AG09319 (cell line): ENCODE results near the gene GPM6B.

Experiments used
- DNase-seq: peaks from one replicate; pipeline ENCODE4 v3.0.0-alpha.2; 2010; ENCODE audit warnings: low read depth; ENCODE audit errors: extremely low read depth
- TF ChIP-seq, protein P1 (sequence below): IDR thresholded peaks from 2 replicates; pipeline ENCODE4 v1.5.1; 2011; ENCODE audit warnings: low read depth, mild to moderate bottlenecking, inconsistent platforms, low read length, moderate library complexity

The GPM6B gene

DNA sequence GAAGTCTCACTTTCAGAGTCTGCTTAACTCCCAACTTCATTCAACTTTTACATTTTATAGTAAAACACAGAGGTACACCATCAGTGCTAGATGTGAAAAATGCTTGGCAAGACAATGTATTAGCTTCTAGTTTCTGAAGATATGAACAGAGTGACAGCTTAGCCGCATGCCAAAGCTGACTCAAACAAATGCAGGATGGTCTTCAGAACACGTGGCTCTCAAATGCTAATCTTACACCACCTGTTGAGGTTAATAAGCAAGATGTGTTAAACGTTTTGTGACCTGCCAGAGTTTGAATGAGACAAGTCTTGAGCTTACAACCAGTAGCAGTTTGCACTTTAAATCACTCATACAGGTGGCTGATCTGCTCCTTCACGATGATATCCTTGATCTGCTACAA, 18.9 kb upstream of the GPM6B start:
- TF ChIP-seq, protein P1, sequence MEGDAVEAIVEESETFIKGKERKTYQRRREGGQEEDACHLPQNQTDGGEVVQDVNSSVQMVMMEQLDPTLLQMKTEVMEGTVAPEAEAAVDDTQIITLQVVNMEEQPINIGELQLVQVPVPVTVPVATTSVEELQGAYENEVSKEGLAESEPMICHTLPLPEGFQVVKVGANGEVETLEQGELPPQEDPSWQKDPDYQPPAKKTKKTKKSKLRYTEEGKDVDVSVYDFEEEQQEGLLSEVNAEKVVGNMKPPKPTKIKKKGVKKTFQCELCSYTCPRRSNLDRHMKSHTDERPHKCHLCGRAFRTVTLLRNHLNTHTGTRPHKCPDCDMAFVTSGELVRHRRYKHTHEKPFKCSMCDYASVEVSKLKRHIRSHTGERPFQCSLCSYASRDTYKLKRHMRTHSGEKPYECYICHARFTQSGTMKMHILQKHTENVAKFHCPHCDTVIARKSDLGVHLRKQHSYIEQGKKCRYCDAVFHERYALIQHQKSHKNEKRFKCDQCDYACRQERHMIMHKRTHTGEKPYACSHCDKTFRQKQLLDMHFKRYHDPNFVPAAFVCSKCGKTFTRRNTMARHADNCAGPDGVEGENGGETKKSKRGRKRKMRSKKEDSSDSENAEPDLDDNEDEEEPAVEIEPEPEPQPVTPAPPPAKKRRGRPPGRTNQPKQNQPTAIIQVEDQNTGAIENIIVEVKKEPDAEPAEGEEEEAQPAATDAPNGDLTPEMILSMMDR = no peak
- DNase-seq = no peak

DNA sequence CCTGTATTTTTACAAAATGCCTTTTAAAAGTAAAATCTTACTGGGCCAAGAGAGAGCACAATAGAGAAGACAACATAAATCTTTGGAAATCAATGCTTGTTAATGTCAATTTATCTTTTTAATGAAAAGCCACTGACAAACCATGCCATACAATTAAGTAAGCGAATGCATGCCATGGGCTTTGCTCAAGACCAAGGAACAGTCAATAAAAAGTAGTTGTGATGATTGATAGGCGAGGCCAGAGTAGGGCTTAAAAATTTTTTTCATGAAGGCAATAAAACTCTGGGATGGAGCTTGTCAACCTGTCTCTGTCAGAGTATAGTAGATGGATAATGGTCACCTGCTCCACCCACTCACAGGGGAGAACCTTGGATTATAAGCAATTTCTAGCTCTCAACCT, 17.5 kb upstream of the GPM6B start:
- TF ChIP-seq, protein P1 = no peak
- no peak for DNase-seq

DNA sequence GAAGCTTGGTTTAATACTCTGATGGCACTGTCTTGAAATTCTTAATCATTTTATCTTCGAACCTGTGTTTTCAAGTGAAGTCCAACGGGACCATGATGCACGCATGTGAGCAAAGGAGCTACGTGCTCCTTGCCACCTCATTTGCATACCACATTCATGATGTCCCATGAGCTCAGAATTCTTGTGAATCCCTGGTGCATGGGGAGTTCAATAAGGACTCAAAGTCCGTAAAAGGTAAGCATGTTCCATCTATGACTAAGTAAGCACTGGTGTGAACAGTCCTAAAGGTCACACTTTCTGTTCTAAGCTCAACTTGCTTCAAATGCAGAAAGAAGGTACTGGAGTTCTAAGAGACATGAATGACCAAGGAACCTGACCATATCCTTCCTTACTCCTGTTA, 13.1 kb upstream of the GPM6B start:
- TF ChIP-seq, protein P1 = no peak
- no peak for DNase-seq

GRCh38 chrX:13828392-13828791, 11.5 kb upstream of the GPM6B start:
- no peak for DNase-seq
- TF ChIP-seq, protein P1 = no peak

DNA sequence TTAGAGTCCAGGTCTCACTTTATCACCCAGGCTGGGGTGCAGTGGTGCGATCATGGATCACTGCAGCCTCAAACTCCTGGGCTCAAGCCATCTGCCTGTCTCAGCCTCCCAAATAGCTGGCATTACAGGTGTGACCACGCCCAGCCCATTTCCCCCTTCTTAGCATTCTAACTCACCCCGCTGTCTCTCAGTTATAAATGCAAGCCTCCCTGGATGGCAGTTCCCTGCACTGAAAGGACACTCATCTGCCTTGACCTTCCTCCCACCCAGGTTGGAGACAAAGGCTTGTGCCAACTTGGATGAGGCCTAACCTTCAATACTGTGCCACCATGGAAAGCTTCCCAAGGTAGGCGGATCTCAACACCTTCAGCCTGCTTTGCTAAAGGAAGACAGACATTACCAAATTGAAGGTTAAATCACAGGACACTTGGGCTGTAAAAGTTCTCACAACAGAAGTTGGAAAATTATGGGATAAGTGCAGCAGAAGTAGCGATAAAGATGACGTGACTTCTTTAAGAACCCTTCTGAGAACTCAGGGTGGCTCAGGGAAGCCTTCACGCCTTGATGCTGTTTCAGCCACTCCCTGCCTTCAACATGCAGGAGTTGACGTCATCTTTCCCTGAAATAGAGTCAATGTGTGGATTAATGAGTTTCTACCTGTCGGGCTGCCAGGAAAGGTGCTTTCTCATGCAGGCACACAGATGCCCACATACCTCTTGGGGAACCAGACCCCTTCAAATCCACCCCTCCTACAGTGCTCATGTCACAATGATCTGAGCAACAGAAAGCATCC, 10.6 kb upstream of the GPM6B start:
- DNase-seq = no peak
- TF ChIP-seq, protein P1 = no peak

DNA sequence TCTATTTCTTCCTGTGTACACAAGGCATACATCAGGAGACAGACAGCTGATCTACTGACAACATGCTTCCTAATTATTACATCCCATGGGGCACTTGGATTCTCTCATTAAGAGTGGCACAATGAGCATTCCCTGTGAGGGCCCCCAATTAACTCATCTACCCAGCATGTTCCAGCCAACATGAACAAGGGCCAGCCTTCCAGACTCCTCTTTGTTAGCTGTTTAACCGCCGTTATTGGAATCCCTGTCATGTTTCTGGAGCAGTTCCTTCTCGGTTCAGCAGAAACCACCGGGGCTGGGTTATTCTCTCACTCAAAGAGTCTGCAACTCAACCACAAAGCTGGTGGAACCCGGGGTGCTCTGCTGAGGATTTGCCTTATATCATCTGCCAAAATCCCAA, 9.9 kb upstream of the GPM6B start:
- DNase-seq = no peak

GRCh38 chrX:13825178-13825762, 8.4 kb upstream of the GPM6B start:
- TF ChIP-seq, protein P1 = no peak

More for the DNA sequence above, 9.9 kb upstream of the GPM6B start:
- TF ChIP-seq, protein P1 = no peak

More at GRCh38 chrX:13825178-13825762, 8.4 kb upstream of the GPM6B start:
- DNase-seq = no peak
